ENCODE results near the gene GARIN5A.

GRCh38 chr19:50480281-50481111, 3.8 kb upstream of the GARIN5A start:
- no peak for TF ChIP-seq POLR2A (IDR thresholded peaks at IDR 0.05; ENCODE audit: low read depth, low read length)
- TF ChIP-seq POLR2AphosphoS5 (IDR thresholded peaks at IDR 0.05; ENCODE audit: low read depth, low read length): no peak
